ENCODE measurements around the gene BSG. TPM values are rescaled to one million over a fixed set of nuclear protein-coding genes. Genes with fewer than 3 reads are reported as not detected.
"Not testable (repeated sequence)": the region's sequence is repeated elsewhere in the genome, so short reads cannot be mapped to it uniquely, and the experiment has no call there.

BSG gene
- total RNA-seq, 1 donor from 2014 or later: 353 TPM

DNA sequence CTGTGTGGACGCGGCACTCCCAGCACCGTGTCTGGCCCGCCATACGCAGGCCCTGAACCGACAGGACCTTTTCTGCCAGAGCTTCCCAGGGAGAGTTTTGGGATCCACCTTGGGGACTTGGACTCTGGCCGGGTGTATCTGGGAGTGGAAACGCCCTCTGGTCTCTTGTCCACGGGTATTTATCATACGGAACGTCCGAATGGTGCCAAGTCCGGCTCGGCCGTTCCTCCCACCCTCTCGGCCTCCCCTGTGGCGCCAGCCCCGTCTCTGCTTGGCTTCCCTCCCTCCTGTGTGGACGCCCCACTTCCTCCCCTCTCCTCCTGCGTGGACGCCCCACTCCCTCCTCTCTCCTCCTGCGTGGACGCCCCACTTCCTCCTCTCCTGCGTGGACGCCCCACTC lies 29.4 kb downstream of the BSG start:
- H3K9me3 Mint-ChIP-seq (ENCODE audit: unreplicated experiment): peaks cover 10% of the 10 kb centered on the region
- no peak overlapping the region for H3K27ac Mint-ChIP-seq (ENCODE audit: unreplicated experiment)
- no peaks in the 10 kb centered on the region for H3K4me1 Mint-ChIP-seq (ENCODE audit: unreplicated experiment)
- DNase-seq (ENCODE audit: low spot score): no peak
- H3K36me3 Mint-ChIP-seq (ENCODE audit: low read depth, unreplicated experiment): peaks cover 4% of the 10 kb centered on the region
- H3K4me3 Mint-ChIP-seq (ENCODE audit: unreplicated experiment): no peak overlapping the region
- TF ChIP-seq, protein P1, sequence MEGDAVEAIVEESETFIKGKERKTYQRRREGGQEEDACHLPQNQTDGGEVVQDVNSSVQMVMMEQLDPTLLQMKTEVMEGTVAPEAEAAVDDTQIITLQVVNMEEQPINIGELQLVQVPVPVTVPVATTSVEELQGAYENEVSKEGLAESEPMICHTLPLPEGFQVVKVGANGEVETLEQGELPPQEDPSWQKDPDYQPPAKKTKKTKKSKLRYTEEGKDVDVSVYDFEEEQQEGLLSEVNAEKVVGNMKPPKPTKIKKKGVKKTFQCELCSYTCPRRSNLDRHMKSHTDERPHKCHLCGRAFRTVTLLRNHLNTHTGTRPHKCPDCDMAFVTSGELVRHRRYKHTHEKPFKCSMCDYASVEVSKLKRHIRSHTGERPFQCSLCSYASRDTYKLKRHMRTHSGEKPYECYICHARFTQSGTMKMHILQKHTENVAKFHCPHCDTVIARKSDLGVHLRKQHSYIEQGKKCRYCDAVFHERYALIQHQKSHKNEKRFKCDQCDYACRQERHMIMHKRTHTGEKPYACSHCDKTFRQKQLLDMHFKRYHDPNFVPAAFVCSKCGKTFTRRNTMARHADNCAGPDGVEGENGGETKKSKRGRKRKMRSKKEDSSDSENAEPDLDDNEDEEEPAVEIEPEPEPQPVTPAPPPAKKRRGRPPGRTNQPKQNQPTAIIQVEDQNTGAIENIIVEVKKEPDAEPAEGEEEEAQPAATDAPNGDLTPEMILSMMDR (IDR thresholded peaks at IDR 0.05; ENCODE audit: unreplicated experiment): no peak
- peaks cover 6% of the 10 kb centered on the region for H3K27me3 Mint-ChIP-seq (ENCODE audit: unreplicated experiment)

DNA sequence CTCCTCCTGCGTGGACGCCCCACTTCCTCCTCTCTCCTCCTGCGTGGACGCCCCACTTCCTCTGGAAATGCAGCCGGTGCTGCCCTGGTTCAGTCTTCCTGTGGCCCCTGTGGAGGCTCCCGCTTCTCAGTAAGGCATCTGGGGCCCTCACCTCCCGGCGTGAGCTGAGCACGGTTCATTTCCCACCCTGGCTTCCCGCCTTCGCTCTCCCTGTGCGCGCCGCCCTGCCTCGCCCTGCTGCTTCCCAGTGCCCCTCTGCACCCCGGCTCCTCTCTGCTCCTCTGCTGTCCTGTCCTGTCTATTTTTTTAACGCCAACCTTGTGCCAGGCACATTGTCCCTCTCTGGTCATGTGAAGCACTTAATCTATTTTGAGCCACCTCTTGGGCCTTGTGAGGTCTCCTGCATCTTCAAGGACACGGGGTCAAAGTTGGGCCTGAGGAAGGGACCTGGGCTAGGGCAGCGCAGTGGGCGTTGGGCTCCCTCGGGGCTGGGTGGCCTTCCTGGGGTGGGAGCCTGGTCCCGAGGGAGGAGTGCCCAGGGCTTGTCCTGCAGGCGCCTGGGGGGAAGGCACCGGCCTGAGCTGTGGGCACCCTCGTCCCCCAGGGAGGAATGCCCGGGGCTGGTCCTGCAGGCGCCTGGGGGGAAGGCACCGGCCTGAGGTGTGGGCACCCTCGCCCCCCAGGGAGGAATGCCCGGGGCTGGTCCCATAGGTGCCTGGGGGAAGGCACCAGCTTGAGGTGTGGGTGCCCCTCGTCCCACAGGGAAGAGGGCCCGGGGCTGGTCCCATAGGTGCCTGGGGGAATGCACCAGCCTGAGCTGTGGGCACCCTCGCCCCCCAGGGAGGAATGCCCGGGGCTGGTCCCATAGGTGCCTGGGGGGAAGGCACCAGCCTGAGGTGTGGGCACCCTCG lies 30.2 kb downstream of the BSG start:
- H3K4me1 Mint-ChIP-seq (ENCODE audit: unreplicated experiment): no peaks in the 10 kb centered on the region
- H3K27me3 Mint-ChIP-seq (ENCODE audit: unreplicated experiment): peaks cover 6% of the 10 kb centered on the region
- DNase-seq (ENCODE audit: low spot score): no peak
- H3K9me3 Mint-ChIP-seq (ENCODE audit: unreplicated experiment): peaks cover 10% of the 10 kb centered on the region
- H3K36me3 Mint-ChIP-seq (ENCODE audit: low read depth, unreplicated experiment): peaks cover 4% of the 10 kb centered on the region
- TF ChIP-seq, protein P1 (IDR thresholded peaks at IDR 0.05; ENCODE audit: unreplicated experiment): no peak
- no peak overlapping the region for H3K27ac Mint-ChIP-seq (ENCODE audit: unreplicated experiment)
- no peak overlapping the region for H3K4me3 Mint-ChIP-seq (ENCODE audit: unreplicated experiment)

DNA sequence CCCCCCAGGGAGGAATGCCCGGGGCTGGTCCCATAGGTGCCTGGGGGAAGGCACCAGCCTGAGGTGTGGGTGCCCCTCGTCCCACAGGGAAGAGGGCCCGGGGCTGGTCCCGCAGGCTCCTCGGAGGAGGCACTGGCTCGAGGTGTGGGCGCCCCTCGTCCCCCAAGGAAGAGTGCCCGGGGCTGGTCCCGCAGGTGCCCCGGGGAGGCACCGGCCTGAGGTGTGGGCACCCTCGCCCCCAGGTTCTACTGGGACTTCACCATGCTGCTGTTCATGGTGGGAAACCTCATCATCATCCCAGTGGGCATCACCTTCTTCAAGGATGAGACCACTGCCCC lies 30.9 kb downstream of the BSG start:
- not testable (repeated sequence) for H3K4me3 Mint-ChIP-seq (ENCODE audit: unreplicated experiment); H3K27me3 Mint-ChIP-seq (ENCODE audit: unreplicated experiment); DNase-seq (ENCODE audit: low spot score); H3K4me1 Mint-ChIP-seq (ENCODE audit: unreplicated experiment); H3K36me3 Mint-ChIP-seq (ENCODE audit: low read depth, unreplicated experiment)
- Mint-ChIP-seq H3K27ac (ENCODE audit: unreplicated experiment) (peak overlapping the region; percentile 64), H3K9me3 (ENCODE audit: unreplicated experiment) (peaks cover 10% of the 10 kb centered on the region)

DNA sequence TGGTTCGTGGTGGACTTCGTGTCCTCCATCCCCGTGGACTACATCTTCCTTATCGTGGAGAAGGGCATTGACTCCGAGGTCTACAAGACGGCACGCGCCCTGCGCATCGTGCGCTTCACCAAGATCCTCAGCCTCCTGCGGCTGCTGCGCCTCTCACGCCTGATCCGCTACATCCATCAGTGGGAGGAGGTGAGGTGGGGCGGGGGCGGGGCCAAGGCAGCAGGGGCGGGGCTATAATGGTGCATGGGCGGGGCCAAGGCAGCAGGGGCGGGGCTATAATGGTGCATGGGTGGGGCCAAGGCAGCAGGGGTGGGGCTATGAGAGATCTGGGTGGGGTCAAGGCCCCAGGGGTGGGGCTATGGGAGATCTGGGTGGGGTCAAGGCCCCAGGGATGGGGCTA lies 31.4 kb downstream of the BSG start:
- not testable (repeated sequence) for H3K4me3 Mint-ChIP-seq (ENCODE audit: unreplicated experiment); DNase-seq (ENCODE audit: low spot score); H3K4me1 Mint-ChIP-seq (ENCODE audit: unreplicated experiment); H3K36me3 Mint-ChIP-seq (ENCODE audit: low read depth, unreplicated experiment); H3K27me3 Mint-ChIP-seq (ENCODE audit: unreplicated experiment)
- Mint-ChIP-seq H3K27ac (ENCODE audit: unreplicated experiment) (peak overlapping the region; percentile 64), H3K9me3 (ENCODE audit: unreplicated experiment) (peaks cover 10% of the 10 kb centered on the region)

DNA sequence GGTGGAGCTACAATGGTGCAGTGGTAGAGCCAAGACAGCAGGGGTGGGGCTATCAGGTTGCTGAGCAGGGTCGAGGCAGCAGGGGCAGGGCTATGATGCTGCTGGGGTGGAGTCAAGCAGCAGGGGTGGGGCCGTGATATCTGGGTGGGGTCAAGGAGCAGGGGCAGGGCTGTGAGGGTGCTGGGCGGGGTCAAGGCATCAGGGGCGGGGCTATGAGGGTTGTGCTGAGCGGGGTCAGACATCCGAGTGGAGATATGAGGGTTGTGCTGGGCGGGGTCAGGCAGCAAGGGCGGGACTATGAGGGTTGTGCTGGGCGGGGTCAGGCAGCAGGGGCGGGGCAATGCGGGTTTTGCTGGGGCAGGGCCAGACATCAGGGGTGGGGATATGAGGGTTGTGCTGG lies 32.0 kb downstream of the BSG start:
- H3K36me3 Mint-ChIP-seq (ENCODE audit: low read depth, unreplicated experiment): peaks cover 4% of the 10 kb centered on the region
- H3K9me3 Mint-ChIP-seq (ENCODE audit: unreplicated experiment): peaks cover 10% of the 10 kb centered on the region
- TF ChIP-seq, protein P1 (IDR thresholded peaks at IDR 0.05; ENCODE audit: unreplicated experiment): no peak
- H3K27ac Mint-ChIP-seq (ENCODE audit: unreplicated experiment): no peak overlapping the region
- no peaks in the 10 kb centered on the region for H3K4me1 Mint-ChIP-seq (ENCODE audit: unreplicated experiment)
- no peak overlapping the region for H3K4me3 Mint-ChIP-seq (ENCODE audit: unreplicated experiment)
- DNase-seq (ENCODE audit: low spot score): no peak
- H3K27me3 Mint-ChIP-seq (ENCODE audit: unreplicated experiment): peaks cover 6% of the 10 kb centered on the region
